Upper lobe of left lung (tissue), 6 donors: Measurements from ENCODE around the gene KLHL25. TPM values are rescaled to one million over a fixed set of nuclear protein-coding genes. Genes with fewer than 3 reads are reported as not detected.
A peak's percentile ranks its signal among the peaks of the same experiment; 100 is the strongest.

Experiments used
- ATAC-seq, 2 donors: fragments of 200-7000 bp; cut with Tn5 transposase; one replicate each; pipeline ENCODE4 v1.9.1; 2022; ENCODE audit warnings: mild to moderate bottlenecking in 2 of 2, moderate library complexity in 2 of 2; ENCODE audit not compliant: low FRiP score in 2 of 2
- DNase-seq, 2 donors: peaks; one replicate each; pipeline ENCODE4 v3.0.0-alpha.2; 2019 to 2020
- H3K27ac ChIP-seq, 4 donors: fragments of 200-600 bp; sonication (generic); one replicate each; pipeline ENCODE4 v1.5.1; 2016 to 2019
- H3K27me3 ChIP-seq, 4 donors: fragments of 200-600 bp; sonication (generic); one replicate each; pipeline ENCODE4 v1.5.1; 2017 to 2019
- H3K36me3 ChIP-seq, 4 donors: fragments of 200-600 bp; sonication (generic); one replicate each; pipeline ENCODE4 v1.5.1; 2016 to 2019
- H3K4me1 ChIP-seq, 4 donors: fragments of 200-600 bp; sonication (generic); one replicate each; pipeline ENCODE4 v1.5.1; 2018 to 2019
- H3K4me3 ChIP-seq, 4 donors: fragments of 200-600 bp; sonication (generic); one replicate each; pipeline ENCODE4 v1.5.1; 2017 to 2019; ENCODE audit warnings: mild to moderate bottlenecking in 2 of 4, moderate library complexity in 1 of 4
- H3K9me3 ChIP-seq, 4 donors: fragments of 200-600 bp; sonication (generic); one replicate each; pipeline ENCODE4 v1.5.1; 2018 to 2019
- EP300 ChIP-seq, 4 donors: sonication (generic); formaldehyde crosslinking; IDR thresholded peaks; one replicate each; pipeline ENCODE4 v1.5.1; 2017; ENCODE audit warnings: antibody characterized with exemption in 4 of 4, control low read depth in 2 of 4
- POLR2A ChIP-seq, 4 donors: fragments of 450-650 bp; IDR thresholded peaks; one replicate each; pipeline ENCODE4 v1.5.1; 2016 to 2017; ENCODE audit warnings: antibody characterized with exemption in 4 of 4, mild to moderate bottlenecking in 2 of 4
- POLR2AphosphoS5 ChIP-seq, 2 donors: sonication (generic); formaldehyde crosslinking; IDR thresholded peaks; one replicate each; pipeline ENCODE4 v1.5.1; 2017; ENCODE audit warnings: antibody characterized with exemption in 2 of 2
- WGBS, 2 donors: methylation state at CpG; one replicate each; pipeline ENCODE4 v1.1.5; 2017 to 2018; 5-methylcytosine and 5-hydroxymethylcytosine counted together
- total RNA-seq, 6 donors: library from RNA; depleted of rRNA in 4 of 6; stranded (reverse); fragments of >200 nt in 4 of 6; gene quantifications; one replicate each; pipeline versions ENCODE4 v1.1.0 to v1.2.1, GENCODE V29; 2016 to 2021
- TF ChIP-seq, protein P1 (sequence below), 6 experiments: fragments of 450-650 bp in 4 of 6; fragments of 200-600 bp in 2 of 6; sonication (generic) in 2 of 6; IDR thresholded peaks; one replicate each; pipeline ENCODE4 v1.5.1; 2016 to 2019; ENCODE audit warnings: antibody characterized with exemption in 6 of 6
- donor health status: DM: no; HTN: no; CAD: no; lungs with moderate emphysema.
- donor health status: DM: no; HTN: yes; CAD: no; lungs with severe emphysema.

The KLHL25 gene
- total RNA-seq, 6 donors from 2014 or later: 3.0 to 24.1 (median 5.6) TPM

DNA sequence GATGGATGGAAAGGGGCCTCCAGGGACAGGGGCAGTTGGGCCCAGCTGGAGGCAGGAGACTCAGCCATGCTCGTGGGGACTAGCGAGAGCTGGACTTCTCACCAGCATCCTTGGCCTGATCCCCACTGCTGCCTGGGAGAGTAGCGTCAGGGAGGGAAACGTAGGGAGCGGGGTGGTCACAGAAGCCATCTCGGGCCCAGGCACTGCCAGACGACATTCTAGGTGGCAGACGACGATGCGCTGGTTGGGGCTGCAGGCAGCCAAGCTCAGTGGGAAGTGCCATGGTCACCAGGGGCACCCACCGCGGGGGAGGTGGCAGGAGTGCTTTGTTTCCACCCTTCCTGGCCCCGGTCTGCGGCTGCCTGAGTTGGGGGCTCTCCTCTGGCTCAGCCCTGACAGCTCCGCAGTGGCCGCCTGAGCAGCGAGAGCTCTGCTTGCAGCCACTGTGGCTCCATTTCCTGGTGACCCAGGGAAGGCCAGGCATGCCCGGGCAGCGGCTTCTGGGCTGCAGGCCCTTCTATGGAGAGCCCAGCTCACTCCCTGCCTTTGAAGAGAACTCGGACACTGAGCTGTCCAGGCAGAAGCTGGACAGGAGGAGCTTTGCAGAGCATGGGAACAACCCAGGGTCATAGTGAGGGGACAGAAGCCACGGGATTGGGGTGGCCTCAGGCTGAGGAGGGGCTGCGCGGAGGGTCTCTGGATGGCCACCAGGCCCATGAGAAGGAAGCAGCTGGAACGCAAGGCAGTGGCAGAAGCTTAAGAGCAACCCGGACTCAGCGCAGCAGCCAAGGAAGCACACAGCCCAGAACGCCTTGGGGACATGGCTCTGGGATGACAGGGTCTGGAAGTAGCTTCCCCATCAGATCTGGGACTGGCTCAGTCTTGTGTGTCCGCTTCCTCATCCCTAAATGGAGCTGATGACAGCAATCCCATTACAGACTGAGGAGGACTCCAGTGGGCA lies 30.8 kb downstream of the KLHL25 start:
- no peaks in the 10 kb centered on the region for H3K9me3 ChIP-seq
- 82 to 91% methylated on average over 18 to 28 of the region's 28 CpGs for WGBS, 2 donors
- peaks cover 0 to 8% (median 0%) of the 10 kb centered on the region in 4 donors for H3K36me3 ChIP-seq
- no peak overlapping the region for H3K4me3 ChIP-seq
- DNase-seq (peak in 1 of 2 donors; percentile 73), ATAC-seq (no peak)
- H3K4me1 ChIP-seq: peaks cover 0 to 2% (median 0%) of the 10 kb centered on the region in 4 donors
- TF ChIP-seq POLR2A (IDR thresholded peaks at IDR 0.05) (no peak), EP300 (IDR thresholded peaks at IDR 0.05) (no peak), POLR2AphosphoS5 (IDR thresholded peaks at IDR 0.05) (no peak)
- TF ChIP-seq, protein P1, sequence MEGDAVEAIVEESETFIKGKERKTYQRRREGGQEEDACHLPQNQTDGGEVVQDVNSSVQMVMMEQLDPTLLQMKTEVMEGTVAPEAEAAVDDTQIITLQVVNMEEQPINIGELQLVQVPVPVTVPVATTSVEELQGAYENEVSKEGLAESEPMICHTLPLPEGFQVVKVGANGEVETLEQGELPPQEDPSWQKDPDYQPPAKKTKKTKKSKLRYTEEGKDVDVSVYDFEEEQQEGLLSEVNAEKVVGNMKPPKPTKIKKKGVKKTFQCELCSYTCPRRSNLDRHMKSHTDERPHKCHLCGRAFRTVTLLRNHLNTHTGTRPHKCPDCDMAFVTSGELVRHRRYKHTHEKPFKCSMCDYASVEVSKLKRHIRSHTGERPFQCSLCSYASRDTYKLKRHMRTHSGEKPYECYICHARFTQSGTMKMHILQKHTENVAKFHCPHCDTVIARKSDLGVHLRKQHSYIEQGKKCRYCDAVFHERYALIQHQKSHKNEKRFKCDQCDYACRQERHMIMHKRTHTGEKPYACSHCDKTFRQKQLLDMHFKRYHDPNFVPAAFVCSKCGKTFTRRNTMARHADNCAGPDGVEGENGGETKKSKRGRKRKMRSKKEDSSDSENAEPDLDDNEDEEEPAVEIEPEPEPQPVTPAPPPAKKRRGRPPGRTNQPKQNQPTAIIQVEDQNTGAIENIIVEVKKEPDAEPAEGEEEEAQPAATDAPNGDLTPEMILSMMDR (IDR thresholded peaks at IDR 0.05): no peak
- H3K27me3 ChIP-seq: no peaks in the 10 kb centered on the region
- peak overlapping the region in 1 of 4 donors; percentile 18 for H3K27ac ChIP-seq

DNA sequence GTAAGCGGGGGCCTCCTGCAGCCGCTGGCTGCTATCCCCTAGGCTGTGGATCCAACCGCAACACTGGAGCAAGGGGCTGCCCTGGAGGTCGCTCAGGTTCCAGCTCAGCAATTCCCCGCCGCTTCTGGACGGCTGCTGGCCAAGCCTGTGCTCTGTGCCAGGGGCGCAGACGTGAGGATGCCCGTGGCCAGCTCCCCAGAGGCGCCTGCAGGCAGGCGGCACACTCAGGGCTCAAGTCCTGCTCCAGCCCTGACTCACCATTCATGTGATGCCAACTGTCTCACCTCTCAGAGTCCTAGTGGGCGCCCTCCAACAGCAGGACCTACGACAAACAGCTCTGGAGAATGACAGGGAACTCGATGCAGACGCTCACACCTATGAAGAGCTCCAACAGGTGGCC lies 31.6 kb downstream of the KLHL25 start:
- peak overlapping the region in 2 of 4 donors; percentile 17 to 18 for H3K27ac ChIP-seq
- no peak for TF ChIP-seq EP300 (IDR thresholded peaks at IDR 0.05)
- no peak for TF ChIP-seq POLR2AphosphoS5 (IDR thresholded peaks at IDR 0.05)
- no peak for TF ChIP-seq POLR2A (IDR thresholded peaks at IDR 0.05)
- TF ChIP-seq, protein P1 (IDR thresholded peaks at IDR 0.05): no peak

DNA sequence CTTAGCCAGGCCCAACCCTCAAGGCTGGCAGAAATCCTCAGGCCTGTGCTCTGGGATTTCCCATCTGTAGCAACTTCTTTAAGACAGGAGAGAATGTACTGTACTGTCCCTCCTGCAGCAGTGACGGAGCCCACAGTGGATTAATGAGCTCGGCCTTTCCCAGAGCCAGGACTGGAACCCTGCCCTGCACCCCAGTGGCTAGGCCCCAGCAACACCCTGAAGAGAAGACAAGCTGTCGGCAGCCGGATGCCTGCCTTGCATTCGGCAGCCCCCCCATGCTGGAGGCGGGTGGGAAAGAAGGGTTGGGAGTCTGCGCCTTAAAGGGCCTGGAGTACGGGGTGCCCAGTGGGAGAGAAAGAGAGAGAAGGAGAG lies 32.0 kb downstream of the KLHL25 start:
- Histone ChIP-seq H3K4me1 (peaks cover 0 to 4% (median 0%) of the 10 kb centered on the region in 4 donors), H3K27me3 (no peaks in the 10 kb centered on the region), H3K36me3 (no peaks in the 10 kb centered on the region), H3K27ac (peak overlapping the region in 1 of 4 donors; percentile 17), H3K4me3 (no peak overlapping the region), H3K9me3 (no peaks in the 10 kb centered on the region)
- DNase-seq: no peak
- WGBS, 2 donors: 78 to 90% methylated on average over 8 of the region's 8 CpGs
- no peak for TF ChIP-seq POLR2AphosphoS5 (IDR thresholded peaks at IDR 0.05)
- no peak for TF ChIP-seq POLR2A (IDR thresholded peaks at IDR 0.05)
- TF ChIP-seq EP300 (IDR thresholded peaks at IDR 0.05): no peak
- TF ChIP-seq, protein P1 (IDR thresholded peaks at IDR 0.05): no peak
- no peak for ATAC-seq

More for the DNA sequence above, 31.6 kb downstream of the KLHL25 start:
- DNase-seq: peak in 1 of 2 donors; percentile 70
- H3K4me3 ChIP-seq: no peak overlapping the region
- no peak for ATAC-seq
- H3K9me3 ChIP-seq: no peaks in the 10 kb centered on the region
- peaks cover 0 to 4% (median 0%) of the 10 kb centered on the region in 4 donors for H3K4me1 ChIP-seq
- H3K27me3 ChIP-seq: no peaks in the 10 kb centered on the region
- peaks cover 0 to under 1% (median 0%) of the 10 kb centered on the region in 4 donors for H3K36me3 ChIP-seq
- 91 to 92% methylated on average over 8 to 16 of the region's 16 CpGs for WGBS, 2 donors

DNA sequence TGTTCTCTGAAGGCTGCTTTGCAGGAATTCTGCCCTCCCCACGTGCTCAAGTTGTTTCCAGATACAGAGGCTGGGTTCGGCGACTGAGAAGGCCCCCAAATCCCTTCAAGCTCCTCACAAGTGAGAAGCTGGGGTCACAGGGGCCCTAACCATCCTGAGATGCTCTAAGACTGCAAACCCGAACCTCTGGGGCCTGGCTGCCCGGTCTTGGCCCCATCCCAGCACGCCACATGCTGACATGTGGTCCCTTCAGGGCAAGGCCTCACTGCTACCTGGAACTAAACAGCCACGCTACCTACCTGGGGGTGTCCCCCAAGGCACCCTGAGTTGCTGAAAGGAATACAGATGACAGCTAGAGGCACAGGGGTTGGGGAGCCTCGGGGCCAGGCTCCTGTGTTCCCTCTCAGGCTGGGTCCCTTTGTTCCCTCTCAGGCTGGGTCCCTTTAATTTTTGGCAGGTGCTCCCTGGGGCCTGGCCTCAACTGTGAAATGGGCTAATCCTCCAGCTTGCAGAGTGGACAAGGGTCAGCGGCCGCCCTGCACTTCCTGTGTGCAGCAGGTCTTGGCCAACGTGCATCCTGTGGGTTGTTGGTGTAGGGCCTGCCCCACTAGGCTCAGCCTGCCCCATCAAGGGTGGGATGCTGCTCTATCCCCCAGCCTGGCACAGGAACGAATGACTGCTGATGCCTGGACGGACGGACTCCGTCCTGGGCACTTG lies 32.5 kb downstream of the KLHL25 start:
- Histone ChIP-seq H3K27me3 (no peaks in the 10 kb centered on the region), H3K27ac (peak overlapping the region in 1 of 4 donors; percentile 17), H3K4me1 (peaks cover 0 to 4% (median 0%) of the 10 kb centered on the region in 4 donors), H3K9me3 (no peaks in the 10 kb centered on the region), H3K36me3 (no peaks in the 10 kb centered on the region), H3K4me3 (no peak overlapping the region)
- WGBS, 2 donors: 67 to 84% methylated on average over 3 to 15 of the region's 15 CpGs
- ATAC-seq (no peak), DNase-seq (peak in 1 of 2 donors; percentile 52)
- TF ChIP-seq POLR2AphosphoS5 (IDR thresholded peaks at IDR 0.05): no peak
- TF ChIP-seq EP300 (IDR thresholded peaks at IDR 0.05): no peak
- TF ChIP-seq POLR2A (IDR thresholded peaks at IDR 0.05): no peak
- TF ChIP-seq, protein P1 (IDR thresholded peaks at IDR 0.05): no peak
